Upper lobe of left lung (tissue), 6 donors: Measurements from ENCODE around the gene YDJC. TPM values are rescaled to one million over a fixed set of nuclear protein-coding genes. Genes with fewer than 3 reads are reported as not detected.
"Not testable (repeated sequence)": the region's sequence is repeated elsewhere in the genome, so short reads cannot be mapped to it uniquely, and the experiment has no call there.

Source experiments
- ATAC-seq, 2 donors: fragments of 200-7000 bp; cut with Tn5 transposase; one replicate each; pipeline ENCODE4 v1.9.1; 2022; ENCODE audit warnings: mild to moderate bottlenecking in 2 of 2, moderate library complexity in 2 of 2; ENCODE audit not compliant: low FRiP score in 2 of 2
- DNase-seq, 2 donors: peaks; one replicate each; pipeline ENCODE4 v3.0.0-alpha.2; 2019 to 2020
- H3K27ac ChIP-seq, 4 donors: fragments of 200-600 bp; sonication (generic); one replicate each; pipeline ENCODE4 v1.5.1; 2016 to 2019
- H3K27me3 ChIP-seq, 4 donors: fragments of 200-600 bp; sonication (generic); one replicate each; pipeline ENCODE4 v1.5.1; 2017 to 2019
- H3K36me3 ChIP-seq, 4 donors: fragments of 200-600 bp; sonication (generic); one replicate each; pipeline ENCODE4 v1.5.1; 2016 to 2019
- H3K4me1 ChIP-seq, 4 donors: fragments of 200-600 bp; sonication (generic); one replicate each; pipeline ENCODE4 v1.5.1; 2018 to 2019
- H3K4me3 ChIP-seq, 4 donors: fragments of 200-600 bp; sonication (generic); one replicate each; pipeline ENCODE4 v1.5.1; 2017 to 2019; ENCODE audit warnings: mild to moderate bottlenecking in 2 of 4, moderate library complexity in 1 of 4
- H3K9me3 ChIP-seq, 4 donors: fragments of 200-600 bp; sonication (generic); one replicate each; pipeline ENCODE4 v1.5.1; 2018 to 2019
- CTCF ChIP-seq, 6 experiments: fragments of 450-650 bp in 4 of 6; fragments of 200-600 bp in 2 of 6; sonication (generic) in 2 of 6; IDR thresholded peaks; one replicate each; pipeline ENCODE4 v1.5.1; 2016 to 2019; ENCODE audit warnings: antibody characterized with exemption in 6 of 6
- EP300 ChIP-seq, 4 donors: sonication (generic); formaldehyde crosslinking; IDR thresholded peaks; one replicate each; pipeline ENCODE4 v1.5.1; 2017; ENCODE audit warnings: antibody characterized with exemption in 4 of 4, control low read depth in 2 of 4
- POLR2A ChIP-seq, 4 donors: fragments of 450-650 bp; IDR thresholded peaks; one replicate each; pipeline ENCODE4 v1.5.1; 2016 to 2017; ENCODE audit warnings: antibody characterized with exemption in 4 of 4, mild to moderate bottlenecking in 2 of 4
- POLR2AphosphoS5 ChIP-seq, 2 donors: sonication (generic); formaldehyde crosslinking; IDR thresholded peaks; one replicate each; pipeline ENCODE4 v1.5.1; 2017; ENCODE audit warnings: antibody characterized with exemption in 2 of 2
- WGBS, 2 donors: methylation state at CpG; one replicate each; pipeline ENCODE4 v1.1.5; 2017 to 2018; 5-methylcytosine and 5-hydroxymethylcytosine counted together
- total RNA-seq, 6 donors: library from RNA; depleted of rRNA in 4 of 6; stranded (reverse); fragments of >200 nt in 4 of 6; gene quantifications; one replicate each; pipeline versions ENCODE4 v1.1.0 to v1.2.1, GENCODE V29; 2016 to 2021
- donor health status: DM: no; HTN: no; CAD: no; lungs with moderate emphysema.
- donor health status: DM: no; HTN: yes; CAD: no; lungs with severe emphysema.

YDJC gene
- 10 to 100 TPM; 22.2 to 47.4 (median 28.3) TPM for total RNA-seq

- Histone ChIP-seq H3K27me3 (no peaks in the 10 kb centered on the region), H3K4me1 (peaks cover 9 to 32% (median 15%) of the 10 kb centered on the region in 4 donors), H3K4me3 (peak within 1 kb of the TSS; percentile 86 to 95 (median 90)), H3K9me3 (no peaks in the 10 kb centered on the region), H3K27ac (peak within 1 kb of the TSS; percentile 79 to 86 (median 82)), H3K36me3 (peaks cover 0 to 4% (median 0%) of the 10 kb centered on the region in 4 donors)
- TF ChIP-seq EP300 (IDR thresholded peaks at IDR 0.05) (no peak), POLR2AphosphoS5 (IDR thresholded peaks at IDR 0.05) (peak; percentile 60 to 62), POLR2A (IDR thresholded peaks at IDR 0.05) (peak in 2 of 4 donors; percentile 66 to 78), CTCF (IDR thresholded peaks at IDR 0.05) (peak in 5 of 6 experiments; percentile 38 to 96 (median 93))
- ATAC-seq (peak; percentile 97), DNase-seq (peak; percentile 97 to 98)
- WGBS, 2 donors = 1% methylated on average over 42 of the region's 93 CpGs; no CpG with 5 or more reads in 1 of the 2 donors
Measured at GRCh38 chr22:21629255-21630149, at the start of gene YDJC. YDJC (minus strand) TSS chr22:21630022; CDS start chr22:21630014, 8 bp downstream.

GRCh38 chr22:21679383-21679782 lies 49.6 kb upstream of the YDJC start:
- H3K36me3 ChIP-seq = peaks cover 21 to 63% (median 53%) of the 10 kb centered on the region in 4 donors

GRCh38 chr22:21678842-21679241 lies 49.0 kb upstream of the YDJC start:
- H3K4me1 ChIP-seq, ATAC-seq, H3K27ac ChIP-seq, DNase-seq, H3K4me3 ChIP-seq, H3K27me3 ChIP-seq, H3K9me3 ChIP-seq: not testable (repeated sequence)
- WGBS, 2 donors = 99% methylated on average over 12 of the region's 12 CpGs
- peaks cover 21 to 65% (median 55%) of the 10 kb centered on the region in 4 donors for H3K36me3 ChIP-seq

More at GRCh38 chr22:21679383-21679782, 49.6 kb upstream of the YDJC start:
- DNase-seq = no peak
- WGBS, 2 donors = 96 to 98% methylated on average over 4 of the region's 4 CpGs
- no peaks in the 10 kb centered on the region for H3K4me1 ChIP-seq
- H3K4me3 ChIP-seq = no peak overlapping the region
- no peak for TF ChIP-seq EP300 (IDR thresholded peaks at IDR 0.05)
- TF ChIP-seq POLR2A (IDR thresholded peaks at IDR 0.05) = no peak
- no peak for TF ChIP-seq CTCF (IDR thresholded peaks at IDR 0.05)
- no peak for TF ChIP-seq POLR2AphosphoS5 (IDR thresholded peaks at IDR 0.05)
- H3K27ac ChIP-seq = no peak overlapping the region
- H3K9me3 ChIP-seq = no peaks in the 10 kb centered on the region
- no peak for ATAC-seq
- H3K27me3 ChIP-seq = no peaks in the 10 kb centered on the region

GRCh38 chr22:21677606-21678443 lies 48.0 kb upstream of the YDJC start:
- TF ChIP-seq CTCF (IDR thresholded peaks at IDR 0.05) (no peak), EP300 (IDR thresholded peaks at IDR 0.05) (no peak)
- Histone ChIP-seq H3K27me3 (no peaks in the 10 kb centered on the region), H3K4me1 (no peaks in the 10 kb centered on the region), H3K36me3 (peaks cover 18 to 65% (median 55%) of the 10 kb centered on the region in 4 donors), H3K9me3 (no peaks in the 10 kb centered on the region), H3K4me3 (no peak overlapping the region), H3K27ac (no peak overlapping the region)
- peak in 1 of 2 donors; percentile 8 for ATAC-seq
- no peak for DNase-seq
- 92 to 96% methylated on average over 15 of the region's 15 CpGs for WGBS, 2 donors
